GM19438 (cell line): ENCODE results near the gene TAF1B.
"Not testable (repeated sequence)": the region's sequence is repeated elsewhere in the genome, so short reads cannot be mapped to it uniquely, and the experiment has no call there.

Source experiments
- ATAC-seq: cut with Tn5 transposase; IDR thresholded peaks from one replicate; pipeline ENCODE4 v1.9.1; 2021; ENCODE audit warnings: low read depth; ENCODE audit not compliant: unreplicated experiment

The TAF1B gene

GRCh38 chr2:9826208-9826607 lies 17.1 kb upstream of the TAF1B start:
- ATAC-seq: no peak

- ATAC-seq: no peak
Measured at GRCh38 chr2:9830685-9831410, 12.4 kb upstream of the TAF1B start.

- no peak for ATAC-seq
Measured at GRCh38 chr2:9831670-9832069, 11.6 kb upstream of the TAF1B start.

GRCh38 chr2:9832586-9832985 lies 10.7 kb upstream of the TAF1B start:
- ATAC-seq: no peak

- not testable (repeated sequence) for ATAC-seq
Measured at GRCh38 chr2:9835068-9835467, 8.2 kb upstream of the TAF1B start.

GRCh38 chr2:9836074-9836473 lies 7.2 kb upstream of the TAF1B start:
- ATAC-seq: no peak

GRCh38 chr2:9836517-9836916 lies 6.8 kb upstream of the TAF1B start:
- ATAC-seq: no peak

GRCh38 chr2:9837451-9837850 lies 5.8 kb upstream of the TAF1B start:
- ATAC-seq: no peak

- ATAC-seq: no peak
Measured at GRCh38 chr2:9838391-9838790, 4.9 kb upstream of the TAF1B start.

- no peak for ATAC-seq
Measured at GRCh38 chr2:9842487-9843228, 616 bp upstream of the TAF1B start.

GRCh38 chr2:9844036-9844483 lies 786 bp downstream of the TAF1B start:
- no peak for ATAC-seq

GRCh38 chr2:9844576-9844975 lies 1.3 kb downstream of the TAF1B start:
- ATAC-seq: no peak

- no peak for ATAC-seq
Measured at GRCh38 chr2:9846554-9846953, 3.3 kb downstream of the TAF1B start.

- ATAC-seq: no peak
Measured at GRCh38 chr2:9847140-9847539, 3.9 kb downstream of the TAF1B start.

GRCh38 chr2:9852881-9853280 lies 9.6 kb downstream of the TAF1B start:
- no peak for ATAC-seq

GRCh38 chr2:9857814-9858729 lies 14.8 kb downstream of the TAF1B start:
- no peak for ATAC-seq

GRCh38 chr2:9858730-9859068 lies 15.4 kb downstream of the TAF1B start:
- no peak for ATAC-seq

- not testable (repeated sequence) for ATAC-seq
Measured at GRCh38 chr2:9860922-9861580, 17.8 kb downstream of the TAF1B start.

- ATAC-seq: no peak
Measured at GRCh38 chr2:9867881-9868280, 24.6 kb downstream of the TAF1B start.

- no peak for ATAC-seq
Measured at GRCh38 chr2:9873337-9873736, 30.1 kb downstream of the TAF1B start.

GRCh38 chr2:9877026-9877425 lies 33.8 kb downstream of the TAF1B start:
- ATAC-seq: no peak
